MM.1S (cell line): ENCODE measurements around the gene OR8G5.

ENCODE experiments used
- CTCF ChIP-seq: fragments of 300-600 bp; sonication (generic); IDR thresholded peaks from 2 replicates; pipeline ENCODE4 v1.5.1; 2016; ENCODE audit warnings: antibody characterized with exemption, low read length, mixed read lengths
- EZH2 ChIP-seq: fragments of 300-600 bp; sonication (generic); optimal IDR thresholded peaks from 2 replicates; pipeline ENCODE3; 2017; ENCODE audit warnings: low read depth, mild to moderate bottlenecking, antibody characterized with exemption, low read length, mixed read lengths

- TF ChIP-seq EZH2 (no peak), CTCF (no peak)
Observed at GRCh38 chr11:124233376-124233775, 22.8 kb upstream of the OR8G5 start.
